Measurements from ENCODE around the gene OASL. TPM values are rescaled to one million over a fixed set of nuclear protein-coding genes. Genes with fewer than 3 reads are reported as not detected.

OASL gene
- polyA plus RNA-seq, 2 of the 4 experiments (the other 2 are of a cell fraction): 0.81 to 0.94 TPM

- no peak for TF ChIP-seq EHF (CRISPR knock-in tag; IDR thresholded peaks at IDR 0.05)
- TF ChIP-seq RAD21 (conservative IDR thresholded peaks at IDR 0.05 in 1 of 2, IDR thresholded peaks at IDR 0.05 in 1 of 2): peak; percentile 56 to 62
- TF ChIP-seq CTCF (IDR thresholded peaks at IDR 0.05): peak; percentile 68
- TF ChIP-seq MYC (IDR thresholded peaks at IDR 0.05; ENCODE audit: borderline replicate concordance, low read length): no peak
Observed at GRCh38 chr12:121005346-121005815, 33.7 kb downstream of the OASL start (continued).

GRCh38 chr12:121004253-121004815, 34.7 kb downstream of the OASL start:
- ChIA-PET CTCF (interaction anchor here (0.5 to 7.8 kb wide), 14 partner anchors 10 to 421 kb away, joined by 3 to 69 read pairs (median 9); partner anchors contain the start of genes C12orf43 and HNF1A), POLR2A (no interaction called here)
- Histone ChIP-seq H3K4me1 (peaks cover 4% of the 10 kb centered on the region; the same call in 2 of the 3 replicates), H3K9me3 (no peaks in the 10 kb centered on the region), H3K4me3 (no peak overlapping the region), H3K4me2 (no peak overlapping the region), H3K27ac (no peak overlapping the region)
- no peak for ATAC-seq
- no peak for TF ChIP-seq MAFK (IDR thresholded peaks at IDR 0.05; ENCODE audit: partially characterized antibody)
- no peak for TF ChIP-seq FOSB (CRISPR knock-in tag; IDR thresholded peaks at IDR 0.05)
- no peak for TF ChIP-seq NPAS2 (CRISPR knock-in tag; IDR thresholded peaks at IDR 0.05; ENCODE audit: borderline replicate concordance)
- no peak for TF ChIP-seq E2F6 (IDR thresholded peaks at IDR 0.05; ENCODE audit: borderline replicate concordance, low read depth)
- TF ChIP-seq PBX3 (IDR thresholded peaks at IDR 0.05): no peak
- TF ChIP-seq CTCF (IDR thresholded peaks at IDR 0.05): no peak
- no peak for TF ChIP-seq RARB (CRISPR knock-in tag; IDR thresholded peaks at IDR 0.05)
- TF ChIP-seq ATOH8 (CRISPR knock-in tag; IDR thresholded peaks at IDR 0.05; ENCODE audit: low read depth): no peak
- TF ChIP-seq NFE2L2 (conservative IDR thresholded peaks at IDR 0.05; ENCODE audit: low read length): no peak
- no peak for TF ChIP-seq CEBPB (IDR thresholded peaks at IDR 0.05)
- TF ChIP-seq ZSCAN20 (CRISPR knock-in tag; IDR thresholded peaks at IDR 0.05): no peak
- no peak for TF ChIP-seq CBX8 (IDR thresholded peaks at IDR 0.05)
- TF ChIP-seq HEYL (CRISPR knock-in tag; IDR thresholded peaks at IDR 0.05): no peak
- no peak for FAIRE-seq
- DNase-seq (ENCODE audit: low read depth in 1 of 2, low spot score in 1 of 2): no peak
- WGBS (ENCODE audit: missing lambda C conversion rate): 86% methylated on average over 15 of the region's 16 CpGs

- ATAC-seq: peak; percentile 23 to 69; a peak in 3 of 6 replicates
- peak in 1 of 2 experiments; percentile 63 for DNase-seq (ENCODE audit: low read depth in 1 of 2, low spot score in 1 of 2)
- Histone ChIP-seq H3K27ac (no peak overlapping the region; a peak in 1 of 6 replicates), H3K4me1 (peaks cover 4% of the 10 kb centered on the region; the same call in 2 of the 3 replicates), H3K4me2 (no peak overlapping the region), H3K4me3 (no peak overlapping the region), H3K9me3 (no peaks in the 10 kb centered on the region)
- WGBS (ENCODE audit: missing lambda C conversion rate): 51% methylated on average over 4 of the region's 4 CpGs
- FAIRE-seq: no peak
- ChIA-PET CTCF (interaction anchor here (0.5 to 7.8 kb wide), 13 partner anchors 11 to 421 kb away, joined by 3 to 69 read pairs (median 4); partner anchors contain the start of genes C12orf43 and HNF1A), POLR2A (no interaction called here)
- peak; percentile 28; the same call in 1 of the 3 replicates for TF ChIP-seq SMC3 (IDR thresholded peaks at IDR 0.05)
- TF ChIP-seq CEBPB (IDR thresholded peaks at IDR 0.05): no peak
- TF ChIP-seq USF2 (IDR thresholded peaks at IDR 0.05): no peak
- peak; percentile 48 to 59 for TF ChIP-seq RAD21 (conservative IDR thresholded peaks at IDR 0.05 in 1 of 2, IDR thresholded peaks at IDR 0.05 in 1 of 2)
- peak; percentile 36 for TF ChIP-seq CTCF (IDR thresholded peaks at IDR 0.05)
- no peak for TF ChIP-seq MAX (IDR thresholded peaks at IDR 0.05)
Observed at GRCh38 chr12:121003650-121004049, 35.4 kb downstream of the OASL start.
